Tibial nerve (tissue), 4 donors: ENCODE data around the gene SLC31A2. TPM values are rescaled to one million over a fixed set of nuclear protein-coding genes. Genes with fewer than 3 reads are reported as not detected.
"Not testable (repeated sequence)": the region's sequence is repeated elsewhere in the genome, so short reads cannot be mapped to it uniquely, and the experiment has no call there.

ENCODE experiments used
- DNase-seq, 2 donors: peaks; one replicate each; pipeline ENCODE4 v3.0.0-alpha.2; 2019; ENCODE audit warnings: low spot score in 2 of 2
- H3K27ac ChIP-seq, 4 donors: fragments of 200-600 bp; sonication (generic) in 3 of 4; one replicate each; pipeline ENCODE4 v1.5.1; 2017 to 2019; ENCODE audit warnings: mild to moderate bottlenecking in 1 of 4
- H3K27me3 ChIP-seq, 2 donors: fragments of 200-600 bp; sonication (generic) in 1 of 2; one replicate each; pipeline versions ENCODE4 v1.5.1 to v1.6.0; 2017 to 2019
- H3K36me3 ChIP-seq, 3 donors: fragments of 200-600 bp; sonication (generic); one replicate each; pipeline ENCODE4 v1.5.1; 2018 to 2019
- H3K4me1 ChIP-seq, 4 donors: fragments of 200-600 bp; sonication (generic) in 3 of 4; one replicate each; pipeline ENCODE4 v1.5.1; 2017 to 2019
- H3K4me3 ChIP-seq, 4 donors: fragments of 200-600 bp; sonication (generic) in 3 of 4; one replicate each; pipeline ENCODE4 v1.5.1; 2017 to 2019; ENCODE audit warnings: mild to moderate bottlenecking in 1 of 4, moderate library complexity in 1 of 4
- H3K9me3 ChIP-seq, 4 donors: fragments of 200-600 bp; sonication (generic) in 3 of 4; one replicate each; pipeline ENCODE4 v1.5.1; 2017 to 2019
- CTCF ChIP-seq, 5 experiments: fragments of 200-600 bp in 3 of 5; fragments of 450-650 bp in 2 of 5; sonication (generic) in 3 of 5; IDR thresholded peaks; one replicate each; pipeline ENCODE4 v1.5.1; 2016 to 2019; ENCODE audit warnings: antibody characterized with exemption in 5 of 5, mild to moderate bottlenecking in 3 of 5, moderate library complexity in 2 of 5
- EP300 ChIP-seq, 2 donors: sonication (generic); formaldehyde crosslinking; IDR thresholded peaks; one replicate each; pipeline ENCODE4 v1.6.1; 2017; ENCODE audit warnings: antibody characterized with exemption in 2 of 2, mild to moderate bottlenecking in 1 of 2
- POLR2A ChIP-seq, 2 donors: fragments of 450-650 bp; IDR thresholded peaks; one replicate each; pipeline ENCODE4 v1.6.1; 2017; ENCODE audit warnings: antibody characterized with exemption in 2 of 2, mild to moderate bottlenecking in 2 of 2, moderate library complexity in 2 of 2
- whole genome bisulfite sequencing, 2 donors: methylation state at CpG; one replicate each; pipeline ENCODE4 v1.1.5; 2018; 5-methylcytosine and 5-hydroxymethylcytosine counted together
- total RNA-seq, 4 donors: library from RNA; depleted of rRNA; stranded (reverse); fragments of >200 nt; gene quantifications; one replicate each; pipeline ENCODE4 v1.1.0, GENCODE V29; 2016

Gene SLC31A2
- 10 to 100 TPM; 25.3 to 50.4 (median 39.9) TPM for total RNA-seq

GRCh38 chr9:113150670-113151611 is at the start of gene SLC31A2:
TSS of gene SLC31A2 (plus strand) at chr9:113151007. CDS start at chr9:113151075, 68 bp downstream.
- Histone ChIP-seq H3K4me3 (peak within 1 kb of the TSS; percentile 75 to 98 (median 83)), H3K27ac (peak within 1 kb of the TSS; percentile 64 to 94 (median 90)), H3K4me1 (peaks cover 0 to 50% (median 17%) of the 10 kb centered on the region in 4 donors), H3K27me3 (no peaks in the 10 kb centered on the region), H3K9me3 (no peaks in the 10 kb centered on the region), H3K36me3 (peaks cover 0 to 8% (median 0%) of the 10 kb centered on the region in 3 donors)
- TF ChIP-seq POLR2A (IDR thresholded peaks at IDR 0.05) (peak in 1 of 2 donors; percentile 56), EP300 (IDR thresholded peaks at IDR 0.05) (peak in 1 of 2 donors; percentile 76), CTCF (IDR thresholded peaks at IDR 0.05) (peak; percentile 28 to 42 (median 38))
- peak; percentile 73 to 79 for DNase-seq
- WGBS, 2 donors, result 1% methylated on average over 28 to 40 of the region's 87 CpGs

GRCh38 chr9:113105345-113105744 is 45.5 kb upstream of the SLC31A2 start:
- not testable (repeated sequence) for H3K27me3 ChIP-seq, H3K36me3 ChIP-seq, H3K4me3 ChIP-seq, H3K9me3 ChIP-seq, H3K27ac ChIP-seq, DNase-seq, H3K4me1 ChIP-seq
- no CpG with 5 or more reads among the region's 6 CpGs for WGBS, 2 donors

GRCh38 chr9:113111065-113111951 is 39.5 kb upstream of the SLC31A2 start:
- WGBS, 2 donors, result 6% methylated on average over 12 to 17 of the region's 56 CpGs

GRCh38 chr9:113112706-113113510 is 37.9 kb upstream of the SLC31A2 start:
- WGBS, 2 donors, result 5 to 6% methylated on average over 1 to 24 of the region's 54 CpGs
- H3K36me3 ChIP-seq, H3K27ac ChIP-seq, H3K4me3 ChIP-seq, H3K27me3 ChIP-seq, H3K4me1 ChIP-seq, H3K9me3 ChIP-seq: not testable (repeated sequence)
- peak in 2 of 5 experiments; percentile 88 to 91 for TF ChIP-seq CTCF (IDR thresholded peaks at IDR 0.05)
- peak in 1 of 2 donors; percentile 12 for DNase-seq

More at GRCh38 chr9:113111065-113111951, 39.5 kb upstream of the SLC31A2 start:
- H3K4me3 ChIP-seq, DNase-seq, H3K4me1 ChIP-seq, H3K36me3 ChIP-seq, H3K27me3 ChIP-seq, H3K9me3 ChIP-seq: not testable (repeated sequence)
- TF ChIP-seq CTCF (IDR thresholded peaks at IDR 0.05), result peak; percentile 13 to 89 (median 34)
- peak overlapping the region in 1 of 4 donors; percentile 50 for H3K27ac ChIP-seq

- H3K4me1 ChIP-seq, H3K9me3 ChIP-seq, H3K4me3 ChIP-seq, DNase-seq, H3K27me3 ChIP-seq, H3K27ac ChIP-seq, H3K36me3 ChIP-seq: not testable (repeated sequence)
- WGBS, 2 donors, result 100% methylated on average over 1 of the region's 6 CpGs; no CpG with 5 or more reads in 1 of the 2 donors
Observed at GRCh38 chr9:113118829-113119228, 32.0 kb upstream of the SLC31A2 start.
